Fibroblast of pulmonary artery (primary cell): ENCODE measurements around the gene MACROD2.

Experiments
- DNase-seq: peaks from one replicate; pipeline ENCODE4 v3.0.0-alpha.2; 2010; ENCODE audit warnings: low read depth
- H3K4me3 ChIP-seq: replicated peaks from 2 replicates; pipeline ENCODE4 v1.5.1; 2011; ENCODE audit warnings: low read depth, mild to moderate bottlenecking, control low read depth, low read length, moderate library complexity
- TF ChIP-seq, protein P1 (sequence below): IDR thresholded peaks from 2 replicates; pipeline ENCODE4 v1.5.1; 2011; ENCODE audit warnings: mild to moderate bottlenecking, control low read depth, low read length, inconsistent platforms; ENCODE audit errors: missing control alignments

MACROD2 gene

DNA sequence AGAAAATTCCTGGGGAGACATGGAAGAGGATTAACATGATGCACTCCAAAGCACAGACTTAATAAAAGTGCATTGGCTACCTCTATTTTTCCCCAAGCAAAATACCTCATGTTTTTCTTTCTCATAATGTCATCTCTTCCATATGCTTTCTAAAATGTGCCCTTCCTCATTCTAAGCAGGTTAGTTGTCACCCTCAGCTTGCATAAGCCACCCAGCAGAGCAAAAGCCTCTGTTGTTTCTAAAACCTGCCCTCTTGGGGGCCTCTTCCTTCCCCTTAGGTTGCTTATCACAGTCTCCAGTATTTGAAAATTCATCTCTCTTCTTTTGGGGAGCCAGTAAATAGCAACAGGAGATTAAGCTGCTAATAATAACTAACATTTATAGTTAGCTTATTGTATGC is 525.7 kb downstream of the MACROD2 start:
- no peak overlapping the region for H3K4me3 ChIP-seq
- TF ChIP-seq, protein P1, sequence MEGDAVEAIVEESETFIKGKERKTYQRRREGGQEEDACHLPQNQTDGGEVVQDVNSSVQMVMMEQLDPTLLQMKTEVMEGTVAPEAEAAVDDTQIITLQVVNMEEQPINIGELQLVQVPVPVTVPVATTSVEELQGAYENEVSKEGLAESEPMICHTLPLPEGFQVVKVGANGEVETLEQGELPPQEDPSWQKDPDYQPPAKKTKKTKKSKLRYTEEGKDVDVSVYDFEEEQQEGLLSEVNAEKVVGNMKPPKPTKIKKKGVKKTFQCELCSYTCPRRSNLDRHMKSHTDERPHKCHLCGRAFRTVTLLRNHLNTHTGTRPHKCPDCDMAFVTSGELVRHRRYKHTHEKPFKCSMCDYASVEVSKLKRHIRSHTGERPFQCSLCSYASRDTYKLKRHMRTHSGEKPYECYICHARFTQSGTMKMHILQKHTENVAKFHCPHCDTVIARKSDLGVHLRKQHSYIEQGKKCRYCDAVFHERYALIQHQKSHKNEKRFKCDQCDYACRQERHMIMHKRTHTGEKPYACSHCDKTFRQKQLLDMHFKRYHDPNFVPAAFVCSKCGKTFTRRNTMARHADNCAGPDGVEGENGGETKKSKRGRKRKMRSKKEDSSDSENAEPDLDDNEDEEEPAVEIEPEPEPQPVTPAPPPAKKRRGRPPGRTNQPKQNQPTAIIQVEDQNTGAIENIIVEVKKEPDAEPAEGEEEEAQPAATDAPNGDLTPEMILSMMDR, result no peak
- DNase-seq, result no peak

DNA sequence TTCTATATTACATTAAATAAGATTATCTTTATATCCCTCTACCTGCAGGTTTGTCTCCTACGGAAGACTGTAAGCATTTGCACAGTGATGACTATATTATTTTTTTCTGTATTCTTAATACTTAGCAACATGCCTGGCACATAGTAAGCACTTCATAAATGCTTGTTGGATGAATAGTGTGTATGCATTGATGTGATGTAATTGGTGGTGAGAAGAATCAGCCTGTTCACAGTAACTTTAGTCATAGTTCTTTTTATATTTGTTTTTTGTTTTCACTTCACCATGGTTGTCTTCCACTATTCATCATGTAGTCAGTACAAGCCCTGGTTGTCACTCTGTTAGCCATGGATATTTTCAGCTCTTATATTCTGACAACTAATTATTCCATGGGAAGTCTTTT is 526.1 kb downstream of the MACROD2 start:
- no peak overlapping the region for H3K4me3 ChIP-seq
- DNase-seq, result peak; percentile 16
- TF ChIP-seq, protein P1, result no peak

DNA sequence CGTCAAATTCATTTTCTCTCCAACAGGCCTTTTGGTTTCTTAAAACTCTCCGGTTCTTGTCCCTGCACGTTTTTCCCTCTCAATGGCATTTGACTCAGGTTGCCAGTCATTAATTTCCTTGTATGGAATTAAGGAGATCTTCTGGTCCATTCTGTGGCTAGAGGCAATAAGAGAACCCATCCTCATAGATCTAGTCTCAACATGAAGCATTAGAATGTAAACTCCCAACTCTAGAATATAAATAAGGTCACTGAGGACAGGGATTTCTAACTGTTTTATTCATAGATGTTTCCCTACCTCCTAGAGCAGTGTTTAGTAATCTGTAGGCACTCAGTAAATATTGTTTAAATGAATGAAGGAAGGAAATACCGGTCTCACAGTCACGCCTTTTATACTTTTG is 527.3 kb downstream of the MACROD2 start:
- DNase-seq, result no peak
- H3K4me3 ChIP-seq, result no peak overlapping the region
- TF ChIP-seq, protein P1, result no peak

DNA sequence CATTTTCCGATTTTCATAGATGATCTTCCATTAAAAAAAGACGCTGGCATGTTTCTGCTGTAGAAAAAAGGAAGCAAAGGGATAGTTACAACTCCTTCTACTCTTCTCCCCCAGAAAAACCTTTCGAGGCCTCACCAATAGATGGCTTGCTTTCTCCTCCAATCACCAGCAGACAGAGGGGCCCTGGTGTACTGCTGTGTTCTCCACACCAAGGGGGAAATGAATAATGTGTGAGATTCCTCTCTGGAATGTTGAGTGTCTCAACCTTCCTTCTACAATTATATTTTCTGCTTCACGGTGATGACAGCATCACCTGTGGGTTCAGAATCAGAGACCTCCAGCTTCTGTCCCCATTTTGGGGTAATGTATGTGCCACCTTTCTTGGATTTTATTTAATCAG is 527.8 kb downstream of the MACROD2 start:
- DNase-seq, result no peak
- TF ChIP-seq, protein P1, result no peak
- H3K4me3 ChIP-seq, result no peak overlapping the region

DNA sequence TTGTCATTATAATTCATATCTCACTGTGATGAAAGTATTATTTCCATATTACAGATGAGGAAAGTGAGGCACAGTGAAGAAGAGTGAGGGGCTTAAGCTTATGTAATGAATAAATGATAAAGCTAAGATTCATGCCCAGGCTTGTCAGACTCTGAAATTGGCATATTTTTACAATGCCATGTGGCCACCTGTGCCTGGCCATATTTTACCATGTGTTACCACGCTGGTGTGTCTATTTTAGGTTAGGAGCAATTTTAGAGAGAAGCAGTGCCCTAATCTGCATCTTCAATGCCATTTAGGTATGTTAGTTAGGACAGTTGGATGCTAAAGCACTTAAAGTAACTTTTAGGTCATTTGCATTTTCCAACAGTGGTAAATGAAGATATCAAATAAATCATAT is 530.1 kb downstream of the MACROD2 start:
- no peak overlapping the region for H3K4me3 ChIP-seq
- DNase-seq, result no peak
- TF ChIP-seq, protein P1, result no peak

DNA sequence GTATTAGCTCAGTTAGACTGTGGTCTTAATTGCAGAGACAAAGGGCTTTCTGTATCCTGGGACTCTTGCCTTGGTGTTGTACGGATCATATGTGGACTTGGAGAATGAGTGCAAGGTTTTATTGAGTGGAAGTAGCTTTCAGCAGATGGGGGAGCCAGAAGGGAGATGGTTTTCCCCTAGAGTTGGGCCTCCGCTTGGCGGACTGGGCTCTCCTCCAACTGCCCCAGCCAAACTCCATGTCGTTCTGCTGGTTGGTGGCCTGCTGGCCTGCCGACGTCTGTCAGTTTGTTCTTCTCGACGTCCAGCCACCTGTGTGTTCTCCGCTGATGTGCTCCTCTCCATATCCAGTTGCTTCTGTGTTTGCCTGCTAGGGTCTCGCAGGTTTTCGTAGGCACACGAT is 531.6 kb downstream of the MACROD2 start:
- TF ChIP-seq, protein P1, result no peak
- no peak for DNase-seq
- H3K4me3 ChIP-seq, result no peak overlapping the region

DNA sequence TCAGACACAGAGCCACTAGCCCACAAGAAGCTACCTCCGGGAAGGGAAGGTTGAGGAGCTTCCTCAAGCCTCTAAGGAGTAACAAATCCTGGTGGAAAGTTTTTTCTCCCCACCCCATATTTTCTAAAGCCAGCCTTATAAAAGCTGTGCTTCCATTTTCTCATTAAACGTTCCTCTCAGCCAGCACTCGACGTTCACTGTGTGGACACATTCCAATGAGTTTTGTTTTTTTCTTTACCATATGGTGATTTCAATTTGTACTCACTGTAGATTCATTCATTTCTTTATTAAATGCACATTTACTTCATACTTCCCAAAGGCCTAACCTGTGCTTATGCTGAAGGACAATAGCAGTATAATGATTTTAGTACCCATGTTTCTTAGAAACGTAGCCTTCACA is 536.5 kb downstream of the MACROD2 start:
- H3K4me3 ChIP-seq, result no peak overlapping the region
- TF ChIP-seq, protein P1, result no peak
- DNase-seq, result no peak
